Measurements from ENCODE around the gene CELF4.

The CELF4 gene

DNA sequence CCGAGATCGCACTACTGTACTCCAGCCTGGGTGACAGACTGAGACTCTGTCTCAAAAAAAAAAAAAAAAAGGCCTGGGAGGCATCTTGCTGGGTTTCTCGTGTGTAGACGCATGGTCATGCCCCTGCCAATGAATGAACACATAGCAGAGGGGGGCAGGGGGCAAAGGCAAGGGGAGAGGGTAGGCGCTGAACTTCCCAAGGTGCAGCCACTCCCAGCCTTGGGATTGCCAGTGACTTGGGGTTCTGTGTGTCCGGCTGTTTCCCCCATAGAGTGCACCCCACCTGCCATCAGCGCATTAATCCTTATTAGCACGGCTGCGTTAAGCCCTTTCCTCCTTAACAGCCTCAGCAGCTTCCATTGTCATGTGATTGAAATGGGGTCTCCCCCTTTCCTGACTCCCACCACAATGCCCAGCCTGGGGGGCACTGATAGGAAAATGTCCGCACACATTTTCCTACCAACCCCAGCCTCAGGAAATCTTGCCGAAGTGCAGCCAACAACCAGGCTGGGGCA lies 225.8 kb downstream of the CELF4 start:
- no peak for DNase-seq

DNA sequence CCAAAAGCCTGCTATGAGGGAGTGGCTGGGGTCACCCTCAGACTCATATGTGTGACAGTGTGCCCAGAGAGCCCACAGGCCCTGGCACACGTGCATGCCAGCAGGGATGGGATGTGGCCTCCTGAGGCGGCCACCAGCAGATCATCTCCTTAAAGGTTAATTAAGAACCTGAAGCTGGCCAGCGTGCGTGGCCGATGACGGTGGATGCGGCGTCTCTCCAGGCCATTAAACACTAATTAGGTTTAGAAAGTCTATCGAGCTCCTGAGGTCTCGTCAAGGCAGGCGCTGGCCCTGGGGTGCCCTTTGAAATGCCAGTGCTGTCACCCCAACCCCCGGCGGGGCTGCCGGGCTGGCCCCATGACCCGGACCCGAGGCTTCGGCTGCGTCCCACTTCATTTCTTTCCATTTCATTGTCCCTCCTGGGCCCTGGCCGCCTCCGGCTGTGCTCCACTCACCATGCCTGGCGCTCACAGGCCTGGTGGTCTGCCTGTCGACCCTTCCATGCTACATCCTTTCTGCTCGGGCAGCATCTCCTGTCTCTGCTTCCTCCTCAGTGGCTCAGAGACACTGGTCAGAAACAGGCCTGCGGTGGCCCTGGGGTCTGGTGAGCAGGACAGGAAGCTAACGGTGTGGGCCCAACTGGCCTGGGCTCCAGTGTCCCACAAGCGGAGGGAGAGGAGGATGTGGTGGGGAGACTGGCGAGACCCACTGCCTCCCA lies 228.9 kb downstream of the CELF4 start:
- no peak for DNase-seq

DNA sequence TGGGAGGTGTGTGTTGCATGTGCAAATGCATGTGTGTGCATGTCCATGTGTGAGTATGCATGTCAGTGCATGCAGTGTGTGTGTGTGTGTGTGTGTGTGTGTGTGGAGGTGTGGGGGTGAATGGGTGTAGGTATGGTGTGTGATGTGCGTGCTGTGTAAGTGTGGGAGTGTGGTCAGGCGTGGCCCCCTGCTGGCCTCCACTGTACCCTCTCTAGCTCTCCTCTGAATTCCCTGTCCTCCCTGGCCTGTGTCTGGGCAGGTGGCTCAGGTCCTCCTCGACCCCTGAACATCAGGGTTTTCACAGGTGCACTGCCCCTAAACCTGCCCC lies 230.2 kb downstream of the CELF4 start:
- no peak for DNase-seq

DNA sequence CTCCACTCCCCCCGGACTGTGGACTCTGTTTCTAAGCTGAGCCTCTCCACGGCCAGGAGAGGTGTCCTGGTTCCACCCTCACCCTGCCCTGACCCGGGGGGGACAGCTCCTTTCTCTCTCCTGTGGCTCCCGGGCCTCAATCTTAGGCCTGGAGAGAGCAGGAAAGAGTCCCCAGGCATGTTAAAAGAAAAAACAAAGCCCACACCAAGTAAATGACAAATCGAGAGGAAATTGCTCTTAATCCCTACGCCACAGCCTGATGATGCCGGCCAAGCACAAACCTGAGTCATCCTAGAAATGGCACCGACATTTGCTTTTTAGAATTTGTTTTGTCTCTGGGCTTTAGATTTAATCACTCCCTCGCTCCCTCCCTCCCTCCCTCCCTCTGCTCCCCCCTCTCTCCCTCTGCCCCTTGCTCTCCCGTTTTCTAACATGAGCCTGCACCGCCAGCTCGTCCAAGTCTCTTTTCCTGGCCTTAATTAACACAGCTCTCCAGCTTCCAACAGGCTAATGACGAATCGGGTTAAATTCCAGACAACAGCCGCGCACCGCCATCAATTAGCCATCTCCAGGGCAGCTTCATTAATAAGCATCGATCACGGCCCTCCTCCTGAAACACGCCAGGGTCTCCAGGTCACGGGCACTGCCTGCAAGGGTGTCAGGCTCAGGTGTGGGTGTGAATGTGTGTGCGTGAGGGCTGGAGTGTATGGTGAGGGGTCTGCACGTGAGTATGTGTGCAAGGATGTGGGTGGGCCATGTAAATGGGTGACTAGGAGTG lies 230.8 kb downstream of the CELF4 start:
- DNase-seq, result no peak

DNA sequence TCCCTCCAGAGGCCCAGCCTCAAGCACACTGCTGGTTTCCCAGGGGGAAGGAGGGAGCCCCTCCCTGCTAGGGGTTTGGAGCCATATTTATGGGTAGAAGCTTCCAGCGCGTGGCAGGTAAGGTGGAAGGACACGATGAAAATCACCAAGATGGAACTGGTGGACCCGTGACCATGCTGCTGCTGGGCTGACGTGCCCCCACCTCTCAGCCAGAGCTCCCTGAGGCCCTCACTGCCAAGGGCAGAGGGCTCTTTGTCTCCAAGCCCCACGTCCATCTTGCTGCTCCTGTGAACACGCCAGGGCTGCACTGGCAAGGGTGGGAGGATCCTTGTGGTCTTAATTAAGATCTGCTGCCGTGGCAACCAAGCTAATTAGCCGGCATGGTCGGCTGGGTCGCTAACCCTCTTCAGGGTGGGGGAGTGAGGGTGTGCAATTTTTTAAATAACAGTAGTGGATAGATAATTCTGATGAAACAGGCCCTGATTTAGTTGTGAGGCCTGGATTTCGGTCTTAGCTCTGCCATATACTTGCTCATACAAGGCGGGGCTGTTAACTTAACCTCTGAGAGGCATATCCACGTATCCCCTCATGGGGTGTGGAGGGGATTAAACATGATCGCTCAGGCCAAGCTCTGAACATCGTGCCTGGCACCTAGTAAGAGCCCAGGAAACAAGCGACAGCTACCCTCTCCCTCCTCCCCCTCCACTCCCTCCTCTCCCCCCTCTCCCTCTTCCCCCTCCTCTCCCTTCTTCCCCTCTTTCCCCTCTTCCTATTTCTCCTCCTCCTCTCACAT lies 232.8 kb downstream of the CELF4 start:
- DNase-seq, result no peak

DNA sequence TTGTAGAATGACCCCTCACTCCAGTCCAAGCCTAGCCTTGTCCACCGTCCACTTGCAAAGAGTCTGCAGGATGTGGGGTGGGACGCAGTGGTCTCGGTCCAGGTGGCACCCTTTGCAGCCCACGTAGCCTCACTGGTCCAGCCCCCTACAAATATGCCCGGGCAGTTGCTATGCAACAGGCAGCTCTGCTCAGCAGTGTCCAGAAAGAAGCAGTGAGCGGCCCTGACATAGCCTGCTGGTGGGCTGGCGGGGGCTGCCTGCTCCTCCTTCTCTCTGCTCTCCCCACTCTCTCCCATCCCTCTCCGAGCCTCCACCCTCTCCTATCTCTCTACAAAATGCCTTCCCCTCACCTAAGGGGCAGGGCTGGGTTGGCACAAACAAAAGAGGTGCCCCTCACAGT lies 233.4 kb downstream of the CELF4 start:
- DNase-seq, result no peak

DNA sequence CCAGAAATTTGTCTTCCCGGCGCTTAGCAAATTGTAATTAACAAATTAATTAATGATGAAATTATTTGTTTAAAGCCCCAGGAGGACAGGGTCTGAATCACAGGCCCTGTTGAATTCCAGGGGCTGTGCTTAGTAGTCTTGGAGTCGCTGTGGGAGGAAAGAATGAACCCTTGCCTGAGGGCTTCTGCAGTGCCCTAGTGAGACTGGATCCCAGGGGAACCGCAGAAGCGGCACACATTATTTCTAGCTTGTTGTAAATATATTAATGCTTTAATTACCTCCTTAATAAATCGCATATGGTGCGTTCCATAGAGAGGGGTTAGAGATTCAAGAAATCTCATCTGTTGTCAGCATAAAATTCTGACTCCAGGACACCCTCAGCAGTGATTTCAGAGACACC lies 235.4 kb downstream of the CELF4 start:
- DNase-seq, result no peak

DNA sequence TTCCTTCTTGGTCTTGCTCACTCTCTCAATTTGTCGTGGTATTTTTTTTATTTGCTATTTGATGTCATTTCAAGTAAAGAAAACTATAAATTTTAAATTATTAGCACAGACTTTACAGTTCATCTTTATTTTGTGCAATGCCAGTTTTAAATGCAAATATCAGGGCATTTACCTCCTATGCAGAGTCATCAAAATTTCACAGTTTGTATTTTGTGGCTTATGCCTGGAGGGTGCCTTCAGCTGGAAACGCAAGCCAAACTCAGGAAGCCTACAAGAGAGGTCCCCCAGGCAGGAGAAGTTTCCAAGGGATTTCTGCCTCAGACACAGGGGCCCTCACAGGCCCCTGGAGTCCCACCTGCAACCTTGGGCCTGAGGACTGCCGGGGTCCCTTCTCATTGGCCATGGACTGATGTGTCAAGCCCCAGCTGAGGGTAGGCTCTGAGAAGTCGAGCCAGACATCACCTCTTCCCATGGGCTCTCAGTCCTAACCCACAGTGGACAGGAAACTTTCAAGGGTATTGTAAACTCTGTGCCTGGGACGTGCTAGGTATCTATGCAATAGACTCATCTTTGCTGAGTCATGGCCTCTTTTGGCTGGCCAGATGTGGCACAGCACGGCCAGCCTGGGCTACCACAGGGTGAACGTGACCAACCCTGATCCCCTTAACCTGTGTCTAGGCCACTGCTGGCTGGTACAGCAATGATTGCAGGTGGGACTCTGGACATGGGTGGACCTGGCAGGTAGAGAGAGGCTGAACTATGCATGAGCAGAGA lies 236.5 kb downstream of the CELF4 start:
- DNase-seq, result no peak

DNA sequence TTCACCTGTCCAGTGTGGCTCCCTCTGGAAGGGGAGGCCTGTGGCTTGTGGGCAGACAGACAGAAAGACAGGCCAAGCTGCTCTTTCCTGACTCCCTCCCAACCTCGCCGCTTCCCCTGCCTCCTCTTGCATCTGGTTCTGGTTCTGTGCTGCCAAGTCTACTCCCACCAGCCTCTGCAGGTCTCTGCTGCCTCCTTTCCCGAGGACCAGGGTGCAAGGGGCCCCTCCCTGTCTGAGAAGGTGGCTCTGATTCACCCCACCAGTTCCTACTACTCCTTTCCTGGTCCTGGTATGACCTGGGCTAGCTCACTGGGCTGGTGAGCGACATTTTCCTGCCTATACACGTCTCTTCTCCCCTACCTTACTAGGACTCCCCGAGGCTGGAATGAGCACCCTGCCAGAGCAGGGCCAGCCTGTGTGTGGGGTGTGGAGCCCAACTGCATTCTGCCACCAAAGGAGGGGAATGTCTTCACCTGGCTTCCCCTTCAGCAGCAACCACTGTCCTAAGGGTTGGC lies 238.5 kb downstream of the CELF4 start:
- DNase-seq, result no peak

DNA sequence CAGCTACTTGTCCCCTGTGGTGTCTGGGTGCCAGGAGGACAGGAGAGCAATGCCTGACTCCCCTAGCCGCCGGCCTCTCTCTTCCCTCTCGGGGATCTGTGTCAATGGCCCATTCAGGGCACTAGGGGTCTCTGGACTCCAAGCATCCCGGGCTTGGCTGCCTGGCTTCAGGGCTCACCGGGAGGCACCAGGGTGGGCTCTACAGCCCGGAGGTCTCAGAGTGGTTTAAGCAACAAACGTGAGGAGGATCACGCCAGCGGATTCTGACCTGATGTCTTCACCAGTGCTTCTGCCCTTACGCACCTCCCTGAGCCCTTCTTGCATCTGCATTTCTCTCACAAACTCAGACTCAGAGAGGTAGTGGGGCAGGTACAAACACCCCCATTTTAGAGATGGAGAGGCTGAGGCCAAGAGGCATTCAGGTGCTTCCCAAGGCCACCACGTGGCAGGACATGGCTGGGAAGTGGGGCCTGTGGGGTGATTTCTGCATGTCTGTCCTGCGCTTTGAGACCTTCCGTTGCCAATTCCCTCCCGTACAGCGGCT lies 243.0 kb downstream of the CELF4 start:
- peak; percentile 43 for DNase-seq

DNA sequence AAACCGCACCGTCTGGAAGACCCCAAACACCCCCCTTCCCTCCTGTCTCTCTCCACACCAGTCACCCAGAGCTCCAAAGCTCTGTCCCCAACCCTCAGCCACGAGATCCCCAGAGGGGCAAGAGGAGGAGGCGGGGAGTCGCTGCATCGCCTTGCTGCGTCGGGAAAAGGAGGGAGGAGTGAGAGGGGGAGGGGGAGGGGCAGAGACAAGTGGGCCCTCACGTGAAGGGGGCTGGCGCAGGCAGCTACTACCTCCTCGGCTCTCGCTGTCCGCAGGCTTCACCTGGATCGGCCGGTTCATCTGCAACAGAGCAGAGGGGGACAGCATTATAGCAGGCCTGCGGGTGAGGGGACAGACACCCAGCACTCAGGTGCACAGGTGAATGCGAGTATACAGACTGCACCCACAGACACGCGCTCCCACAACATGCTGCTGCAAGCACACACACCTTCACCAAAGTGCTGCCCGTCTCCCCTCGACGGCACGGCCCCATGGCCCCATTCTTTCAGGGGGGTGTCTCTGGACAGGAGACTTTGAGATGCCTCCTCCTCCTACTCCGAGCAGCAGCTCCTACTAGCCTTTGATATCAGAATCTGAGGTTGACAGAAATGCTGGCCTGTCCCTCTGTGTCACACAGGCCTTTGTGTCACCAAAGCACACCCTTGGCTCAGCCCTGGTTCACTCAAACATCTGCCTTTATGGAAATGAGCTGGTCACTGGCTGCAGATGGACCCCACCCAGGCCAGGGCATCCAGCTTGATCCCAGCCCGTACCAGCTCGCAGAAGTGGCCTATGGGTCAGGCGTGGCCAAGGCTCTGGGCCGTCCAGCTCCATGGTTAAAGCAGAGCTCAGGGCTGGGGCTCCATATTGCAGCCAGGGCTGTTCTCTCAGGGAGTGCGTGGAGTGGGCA lies 243.8 kb downstream of the CELF4 start:
- DNase-seq, result no peak

DNA sequence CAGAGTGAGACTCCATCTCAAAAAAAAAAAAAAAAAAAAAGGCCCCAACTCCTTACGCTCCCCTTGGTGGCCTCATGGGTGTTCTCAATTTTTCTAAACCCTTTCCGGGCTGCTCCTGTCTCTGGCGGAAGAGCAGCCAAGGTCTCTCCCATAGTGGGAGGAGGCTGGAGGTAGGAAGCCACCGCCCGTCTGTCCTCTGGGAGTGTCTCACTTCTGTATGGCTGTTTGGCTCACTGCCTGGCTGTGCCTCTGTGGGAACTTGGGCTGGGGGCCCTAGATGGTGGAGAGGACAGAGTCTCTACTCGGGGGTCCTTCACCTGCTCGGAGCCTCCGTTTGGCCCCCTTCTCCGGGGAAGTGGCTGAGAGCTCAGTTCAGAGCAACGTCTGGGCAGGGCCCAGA lies 245.3 kb downstream of the CELF4 start:
- peak; percentile 5 for DNase-seq

DNA sequence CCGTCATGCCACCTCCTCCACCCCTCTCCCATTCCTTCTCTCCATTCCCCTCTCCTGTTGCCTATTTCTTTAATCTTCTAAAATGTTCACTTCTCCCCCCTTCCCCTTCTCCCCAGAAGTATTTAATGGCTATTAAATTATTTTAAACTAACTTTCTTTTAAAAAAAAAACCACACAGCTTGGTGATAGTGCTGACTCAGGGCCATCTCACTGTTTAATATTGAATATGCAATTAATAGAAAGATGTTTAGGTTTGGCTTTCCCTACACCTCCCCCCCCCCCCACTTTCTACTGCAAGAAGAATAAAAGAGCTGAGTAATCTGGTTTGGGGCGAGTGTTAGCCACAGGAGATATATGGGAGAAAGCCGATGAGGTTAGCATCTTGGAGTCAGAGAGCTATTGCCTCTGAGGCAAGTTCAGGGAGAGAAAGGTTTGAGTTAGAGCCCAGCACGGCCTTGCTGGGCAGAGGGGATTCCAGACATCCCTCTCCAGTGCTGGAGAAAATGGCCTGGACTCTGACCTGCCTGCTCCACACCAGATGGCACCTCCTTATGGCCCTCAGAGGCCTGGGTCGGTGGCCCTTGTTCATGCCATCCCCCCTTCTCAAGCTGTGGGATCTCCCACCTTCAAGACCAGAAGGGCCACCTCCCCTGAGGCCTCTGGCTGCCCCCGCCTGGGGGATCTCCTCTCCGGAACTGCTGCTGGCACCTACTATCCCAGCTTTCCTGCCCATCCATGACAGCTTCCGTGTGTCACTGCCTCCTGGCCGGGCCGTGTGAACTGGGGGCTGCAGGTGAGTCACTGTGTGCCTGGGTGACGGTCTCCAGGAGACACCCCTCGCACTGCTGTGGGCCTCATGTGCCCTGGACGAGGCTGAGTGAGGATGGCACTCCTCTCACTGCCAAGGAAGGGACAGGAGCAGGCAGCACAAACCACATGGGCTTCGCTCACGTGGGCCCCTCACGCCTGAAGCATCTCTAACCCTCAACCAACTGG lies 246.9 kb downstream of the CELF4 start:
- DNase-seq, result no peak

DNA sequence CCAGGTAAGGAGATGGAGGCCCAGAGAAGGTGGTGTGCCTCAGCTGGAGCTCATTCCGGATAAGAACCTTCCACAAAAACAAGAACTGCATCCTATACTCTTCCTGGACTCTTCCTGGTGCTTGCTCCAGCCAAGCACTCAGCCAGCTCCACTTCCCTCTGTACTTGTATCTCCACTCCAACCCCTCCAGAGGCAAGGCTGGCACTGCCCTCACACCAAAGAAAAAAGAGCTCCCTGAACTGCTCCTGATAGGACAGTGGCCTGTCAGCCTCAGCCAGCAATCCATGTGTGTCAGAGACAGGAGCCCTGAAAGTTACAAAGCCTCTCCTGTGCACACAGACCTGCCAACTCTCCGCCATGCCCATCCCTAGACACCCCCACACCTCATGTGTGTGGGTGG lies 248.1 kb downstream of the CELF4 start:
- no peak for DNase-seq

DNA sequence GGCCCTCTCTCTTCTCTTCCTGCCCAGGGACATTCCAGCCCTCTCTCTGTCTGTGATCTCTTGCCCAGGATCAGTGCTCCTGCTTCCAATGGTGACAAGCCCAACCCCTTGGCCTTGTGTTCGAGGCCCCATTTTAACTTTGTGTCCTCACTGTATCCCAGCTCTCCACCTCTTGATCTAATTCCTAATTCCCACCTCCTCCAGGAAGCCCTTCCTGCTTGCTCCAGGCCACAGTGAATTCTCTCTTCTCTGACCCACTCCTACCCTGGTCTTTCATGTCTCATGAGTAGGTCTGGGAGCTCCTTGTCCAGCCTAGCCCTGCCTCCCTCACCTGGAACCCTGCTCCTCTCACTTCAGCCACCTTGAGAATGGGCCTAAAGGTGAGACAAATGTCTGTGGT lies 249.1 kb downstream of the CELF4 start:
- no peak for DNase-seq

DNA sequence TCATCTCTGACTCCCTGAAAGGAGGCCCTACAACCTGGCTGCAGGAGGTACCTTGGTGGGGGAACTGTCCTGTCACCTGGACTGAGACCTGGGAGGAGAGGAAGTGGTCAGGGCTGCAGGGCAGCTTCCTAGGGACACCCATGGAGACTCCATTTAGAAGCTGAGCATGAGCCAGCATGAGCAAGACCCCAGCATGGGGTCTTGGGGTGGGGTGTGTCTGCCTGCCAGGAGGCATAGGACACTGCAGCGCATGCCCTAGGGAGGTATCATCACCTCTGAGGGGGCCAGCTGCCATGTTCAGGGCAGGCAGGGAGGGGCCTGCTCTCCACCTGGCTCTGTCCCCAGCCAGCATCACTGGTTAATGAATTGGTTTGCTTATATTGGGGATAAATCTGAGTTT lies 249.7 kb downstream of the CELF4 start:
- no peak for DNase-seq

DNA sequence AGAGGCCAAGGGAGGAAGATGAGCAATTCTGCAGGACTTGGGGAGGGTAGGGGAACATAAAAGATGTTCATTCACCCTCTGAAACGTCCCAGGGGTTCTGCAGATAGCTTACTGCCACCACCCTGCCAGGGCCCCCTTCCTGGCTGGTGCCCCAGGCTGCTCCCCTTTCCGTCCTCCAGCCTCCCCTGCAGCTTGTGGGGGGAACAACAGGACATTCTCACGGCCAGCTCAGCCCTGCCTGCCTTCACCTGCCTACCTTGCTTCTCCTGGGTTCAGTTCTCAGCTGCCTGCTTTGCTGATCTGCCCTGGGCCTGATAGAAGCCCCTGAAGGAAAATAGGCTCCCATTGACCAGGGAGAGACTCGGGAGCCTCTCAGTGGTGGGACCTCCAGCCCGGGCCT lies 251.1 kb downstream of the CELF4 start:
- DNase-seq, result no peak

DNA sequence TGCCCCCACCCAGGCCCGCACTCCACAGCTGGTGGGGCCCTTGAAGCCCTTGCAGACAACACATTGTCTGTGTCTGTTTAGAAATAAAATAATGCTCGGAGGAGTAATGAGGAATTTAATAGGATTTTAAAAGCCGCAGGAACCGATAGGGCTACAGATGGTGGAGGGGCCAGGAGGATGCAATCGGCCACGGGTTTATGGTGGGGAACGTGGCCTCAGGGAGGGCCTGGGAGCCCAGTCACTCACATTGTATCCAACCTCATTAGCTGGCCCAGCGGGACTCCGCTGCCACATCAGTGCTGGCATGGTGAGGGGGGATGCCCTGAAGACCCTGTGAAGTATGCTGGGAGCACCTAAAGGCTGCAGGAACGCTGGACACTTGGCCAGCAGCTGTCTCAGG lies 252.0 kb downstream of the CELF4 start:
- no peak for DNase-seq

DNA sequence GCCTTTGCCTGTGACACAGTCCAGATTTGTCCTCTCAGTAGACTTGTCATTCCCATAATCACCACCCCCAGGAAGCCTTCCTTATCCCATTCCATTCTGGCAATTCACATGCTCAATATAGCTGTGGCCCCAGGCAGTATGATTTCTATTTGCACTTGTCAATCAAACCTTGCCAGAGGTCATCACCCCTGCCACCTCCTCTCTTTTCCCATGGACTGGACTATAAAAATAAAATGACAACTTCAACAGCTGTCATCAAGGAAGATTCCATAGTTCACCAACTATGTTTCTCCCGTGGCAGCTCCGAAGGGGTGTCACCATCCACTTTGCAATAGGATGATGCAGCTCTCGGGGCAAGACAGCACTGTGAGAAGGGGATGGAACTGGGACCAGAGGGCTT lies 255.7 kb downstream of the CELF4 start:
- DNase-seq, result no peak

DNA sequence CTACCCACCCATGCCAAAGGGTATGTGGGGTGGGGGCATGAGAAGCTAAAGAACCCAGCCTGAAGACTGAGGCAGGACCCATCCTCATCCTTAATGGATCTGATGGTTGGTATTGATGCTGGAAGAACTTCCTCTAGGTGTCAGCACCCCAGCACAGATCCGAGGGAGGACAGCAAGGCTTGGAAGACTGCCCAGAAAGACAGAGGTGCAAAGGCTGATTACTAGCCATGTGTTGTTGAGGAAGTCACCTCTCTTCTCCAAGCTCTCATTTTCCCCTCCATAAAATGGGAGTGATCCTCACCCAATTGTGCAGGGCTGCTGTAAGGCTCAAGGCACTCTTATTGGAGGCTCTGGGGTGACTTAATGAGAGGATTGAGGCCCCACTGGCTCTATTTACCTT lies 256.5 kb downstream of the CELF4 start:
- peak; percentile 13 for DNase-seq
